HUES6 (cell line): ENCODE measurements around the gene DYRK1A.

ENCODE experiments used
- H3K27ac ChIP-seq: 2 replicates; pipeline ENCODE4 v1.7.0; 2013; ENCODE audit warnings: low read depth, mild to moderate bottlenecking, low read length, inconsistent platforms
- H3K27me3 ChIP-seq: 2 replicates; pipeline ENCODE4 v1.6.1; 2013; ENCODE audit warnings: low read length; ENCODE audit not compliant: control insufficient read depth, insufficient read depth
- H3K36me3 ChIP-seq: 2 replicates; pipeline ENCODE4 v1.6.1; 2013; ENCODE audit warnings: low read length; ENCODE audit not compliant: control insufficient read depth, insufficient read depth
- H3K4me1 ChIP-seq: 2 replicates; pipeline ENCODE4 v1.6.1; 2013; ENCODE audit warnings: low read length; ENCODE audit not compliant: control insufficient read depth, insufficient read depth
- H3K4me3 ChIP-seq: 2 replicates; pipeline ENCODE4 v1.5.1; 2013; ENCODE audit warnings: low read depth, low read length
- H3K9ac ChIP-seq: one replicate; pipeline ENCODE4 v1.6.1; 2013; ENCODE audit warnings: mild to moderate bottlenecking, low read length
- H3K9me3 ChIP-seq: 2 replicates; pipeline ENCODE4 v1.6.1; 2013; ENCODE audit warnings: low read depth, low read length; ENCODE audit not compliant: control insufficient read depth, insufficient read depth

Gene DYRK1A

GRCh38 chr21:37341254-37341960 is 25.2 kb upstream of the DYRK1A start:
- H3K27ac ChIP-seq: no peak overlapping the region
- H3K36me3 ChIP-seq: no peaks in the 10 kb centered on the region
- no peaks in the 10 kb centered on the region for H3K9me3 ChIP-seq
- H3K4me1 ChIP-seq: peaks cover 3% of the 10 kb centered on the region; the same call in 1 of the 2 replicates
- H3K4me3 ChIP-seq: no peak overlapping the region
- no peaks in the 10 kb centered on the region for H3K27me3 ChIP-seq
- H3K9ac ChIP-seq: no peak overlapping the region

GRCh38 chr21:37342046-37342632 is 24.4 kb upstream of the DYRK1A start:
- no peaks in the 10 kb centered on the region for H3K27me3 ChIP-seq
- peaks cover 3% of the 10 kb centered on the region; the same call in 1 of the 2 replicates for H3K4me1 ChIP-seq
- no peak overlapping the region for H3K4me3 ChIP-seq
- H3K27ac ChIP-seq: no peak overlapping the region
- no peak overlapping the region for H3K9ac ChIP-seq
- H3K9me3 ChIP-seq: peaks cover 2% of the 10 kb centered on the region; the same call in 1 of the 2 replicates
- H3K36me3 ChIP-seq: no peaks in the 10 kb centered on the region

- Histone ChIP-seq H3K9me3 (peaks cover 27% of the 10 kb centered on the region), H3K4me1 (no peaks in the 10 kb centered on the region), H3K9ac (no peak overlapping the region), H3K27me3 (no peaks in the 10 kb centered on the region), H3K4me3 (no peak overlapping the region), H3K27ac (no peak overlapping the region), H3K36me3 (no peaks in the 10 kb centered on the region)
These were observed 19.6 kb upstream of the DYRK1A start for GRCh38 chr21:37346841-37347430.

GRCh38 chr21:37348664-37349063 is 17.9 kb upstream of the DYRK1A start:
- Histone ChIP-seq H3K27me3 (no peaks in the 10 kb centered on the region), H3K9ac (no peak overlapping the region), H3K36me3 (no peaks in the 10 kb centered on the region), H3K4me1 (no peaks in the 10 kb centered on the region), H3K27ac (no peak overlapping the region), H3K4me3 (no peak overlapping the region), H3K9me3 (peaks cover 29% of the 10 kb centered on the region)

GRCh38 chr21:37350472-37350871 is 16.1 kb upstream of the DYRK1A start:
- Histone ChIP-seq H3K9ac (no peak overlapping the region), H3K4me1 (0 out of 2 replicates have a peak, but pooled peaks cover 5% of the 10 kb centered on the region), H3K9me3 (peaks cover 29% of the 10 kb centered on the region), H3K36me3 (no peaks in the 10 kb centered on the region), H3K27me3 (no peaks in the 10 kb centered on the region), H3K4me3 (no peak overlapping the region), H3K27ac (no peak overlapping the region)

GRCh38 chr21:37356706-37357105 is 9.9 kb upstream of the DYRK1A start:
- Histone ChIP-seq H3K27me3 (no peaks in the 10 kb centered on the region), H3K4me1 (0 out of 2 replicates have a peak, but pooled peaks cover 6% of the 10 kb centered on the region), H3K36me3 (no peaks in the 10 kb centered on the region), H3K4me3 (no peak overlapping the region), H3K27ac (no peak overlapping the region), H3K9ac (no peak overlapping the region), H3K9me3 (peaks cover 3% of the 10 kb centered on the region; the same call in 1 of the 2 replicates)

- Histone ChIP-seq H3K4me1 (0 out of 2 replicates have a peak, but pooled peaks cover 6% of the 10 kb centered on the region), H3K36me3 (no peaks in the 10 kb centered on the region), H3K27me3 (no peaks in the 10 kb centered on the region), H3K9me3 (no peaks in the 10 kb centered on the region), H3K4me3 (no peak overlapping the region), H3K27ac (no peak overlapping the region), H3K9ac (no peak overlapping the region)
These were observed 8.9 kb upstream of the DYRK1A start for GRCh38 chr21:37357691-37358090.

GRCh38 chr21:37358397-37358796 is 8.2 kb upstream of the DYRK1A start:
- Histone ChIP-seq H3K4me1 (0 out of 2 replicates have a peak, but pooled peaks cover 6% of the 10 kb centered on the region), H3K36me3 (no peaks in the 10 kb centered on the region), H3K27me3 (no peaks in the 10 kb centered on the region), H3K9ac (no peak overlapping the region), H3K9me3 (no peaks in the 10 kb centered on the region), H3K4me3 (no peak overlapping the region), H3K27ac (no peak overlapping the region)

- H3K4me3 ChIP-seq: no peak overlapping the region
- no peak overlapping the region for H3K27ac ChIP-seq
- H3K4me1 ChIP-seq: peaks cover 7% of the 10 kb centered on the region
- no peaks in the 10 kb centered on the region for H3K9me3 ChIP-seq
- no peaks in the 10 kb centered on the region for H3K36me3 ChIP-seq
- H3K9ac ChIP-seq: no peak overlapping the region
- no peaks in the 10 kb centered on the region for H3K27me3 ChIP-seq
These were observed 2.6 kb upstream of the DYRK1A start for GRCh38 chr21:37363936-37364335.

GRCh38 chr21:37364722-37365121 is 1.9 kb upstream of the DYRK1A start:
- Histone ChIP-seq H3K4me1 (peaks cover 15% of the 10 kb centered on the region), H3K4me3 (peak overlapping the region; percentile 92), H3K9ac (no peak overlapping the region), H3K9me3 (no peaks in the 10 kb centered on the region), H3K36me3 (no peaks in the 10 kb centered on the region), H3K27me3 (no peaks in the 10 kb centered on the region), H3K27ac (no peak overlapping the region)
